HCT116 (cell line): ENCODE measurements around the gene CCR2.

Experiments used
- CTCF ChIP-seq, 3 experiments: fragments of 200-600 bp in 1 of 3; sonication (generic) in 1 of 3; IDR thresholded peaks in 2 of 3; conservative IDR thresholded peaks in 1 of 3; 2 replicates each; pipeline ENCODE4 v1.5.1; 2012 to 2017; ENCODE audit warnings: low read depth in 2 of 3, low read length in 2 of 3, antibody characterized with exemption in 1 of 3, borderline replicate concordance in 1 of 3, control low read depth in 1 of 3, mild to moderate bottlenecking in 1 of 3, mixed read lengths in 1 of 3, mixed run types in 1 of 3, moderate library complexity in 1 of 3; ENCODE audit not compliant: insufficient read depth in 1 of 3
- EZH2 ChIP-seq: fragments of 200-600 bp; sonication (generic); IDR thresholded peaks from 2 replicates; pipeline ENCODE4 v1.6.1; 2017; ENCODE audit warnings: antibody characterized with exemption, mixed run types
- MAX ChIP-seq: IDR thresholded peaks from 2 replicates; pipeline ENCODE4 v1.6.1; 2012
- POLR2A ChIP-seq: IDR thresholded peaks from 2 replicates; pipeline ENCODE4 v1.7.0; 2011; ENCODE audit warnings: borderline replicate concordance; ENCODE audit not compliant: insufficient read depth, insufficient read length; ENCODE audit errors: extremely low read depth
- POLR2AphosphoS5 ChIP-seq: IDR thresholded peaks from 2 replicates; pipeline ENCODE4 v1.6.1; 2011; ENCODE audit warnings: mild to moderate bottlenecking, low read depth, low read length, moderate library complexity
- RAD21 ChIP-seq: IDR thresholded peaks from 2 replicates; pipeline ENCODE4 v1.6.1; 2012; ENCODE audit warnings: low read depth, mild to moderate bottlenecking
- REST ChIP-seq: IDR thresholded peaks from 2 replicates; pipeline ENCODE4 v1.6.1; 2012; ENCODE audit warnings: low read depth
- TCF7L2 ChIP-seq: IDR thresholded peaks from 2 replicates; pipeline ENCODE4 v1.7.0; 2011; ENCODE audit warnings: borderline replicate concordance, inconsistent platforms; ENCODE audit not compliant: insufficient read depth, insufficient read length; ENCODE audit errors: extremely low read depth
- ZNF274 ChIP-seq: fragments of 200-500 bp; sonication (Bioruptor generic); IDR thresholded peaks from 2 replicates; pipeline ENCODE4 v1.6.1; 2014; ENCODE audit warnings: mild to moderate bottlenecking, low read depth, low read length, inconsistent platforms

GRCh38 chr3:46314517-46314916, 39.4 kb upstream of the CCR2 start:
- TF ChIP-seq TCF7L2: no peak
- TF ChIP-seq CTCF (IDR thresholded peaks at IDR 0.05 in 2 of 3, conservative IDR thresholded peaks at IDR 0.05 in 1 of 3; ENCODE audit: borderline replicate concordance in 1 of 3, insufficient read depth in 1 of 3, low read depth in 2 of 3, low read length in 2 of 3): no peak
- TF ChIP-seq REST: no peak
- TF ChIP-seq EZH2: no peak
- TF ChIP-seq POLR2A: no peak
- no peak for TF ChIP-seq POLR2AphosphoS5
- no peak for TF ChIP-seq MAX
- no peak for TF ChIP-seq ZNF274
- TF ChIP-seq RAD21: no peak
